CD14-positive monocyte (primary cell): ENCODE results near the gene ANKRD50. TPM values are rescaled to one million over a fixed set of nuclear protein-coding genes. Genes with fewer than 3 reads are reported as not detected.

ENCODE experiments used
- DNase-seq, 3 donors: peaks; one replicate each; pipeline ENCODE4 v3.0.0-alpha.2; 2011 to 2022
- H2AFZ ChIP-seq: 2 replicates; pipeline ENCODE4 v1.6.0; 2012; ENCODE audit warnings: mild to moderate bottlenecking, low read depth, low read length, inconsistent platforms; ENCODE audit not compliant: insufficient read depth, poor library complexity, severe bottlenecking
- H3K27ac ChIP-seq, 2 donors: 1 replicate in 1 of 2; 2 replicates in 1 of 2; pipeline ENCODE4 v1.5.1; 2012 to 2013; ENCODE audit warnings: low read length in 2 of 2, control low read depth in 1 of 2, inconsistent platforms in 1 of 2, low read depth in 1 of 2, mild to moderate bottlenecking in 1 of 2
- H3K27me3 ChIP-seq, 2 donors: one replicate each; pipeline versions ENCODE4 v1.6.0 to v1.6.1; 2011 to 2013; ENCODE audit warnings: low read length in 2 of 2; ENCODE audit not compliant: control insufficient read depth in 2 of 2, insufficient read depth in 2 of 2
- H3K36me3 ChIP-seq, 2 donors: replicated peaks in 1 of 2; 1 replicate in 1 of 2; 2 replicates in 1 of 2; pipeline versions ENCODE4 v1.5.1 to v1.6.1; 2012 to 2013; ENCODE audit warnings: low read length in 2 of 2, control low read depth in 1 of 2, inconsistent platforms in 1 of 2, mild to moderate bottlenecking in 1 of 2; ENCODE audit not compliant: insufficient read depth in 2 of 2, control insufficient read depth in 1 of 2
- H3K4me1 ChIP-seq, 2 donors: 1 replicate in 1 of 2; 2 replicates in 1 of 2; pipeline versions ENCODE4 v1.5.1 to v1.6.1; 2012 to 2013; ENCODE audit warnings: low read length in 2 of 2, control low read depth in 1 of 2, inconsistent platforms in 1 of 2, mild to moderate bottlenecking in 1 of 2, moderate library complexity in 1 of 2; ENCODE audit not compliant: insufficient read depth in 2 of 2, control insufficient read depth in 1 of 2
- H3K4me2 ChIP-seq: replicated peaks from 2 replicates; pipeline ENCODE3; 2012; ENCODE audit warnings: low read length, moderate library complexity, mild to moderate bottlenecking; ENCODE audit not compliant: poor library complexity, severe bottlenecking; ENCODE audit errors: extremely low read depth
- H3K4me3 ChIP-seq, 3 experiments: fragments of 200-600 bp in 1 of 3; sonication (generic) in 1 of 3; replicated peaks in 1 of 3; 1 replicate in 2 of 3; 2 replicates in 1 of 3; pipeline ENCODE4 v1.5.1; 2011 to 2013; ENCODE audit warnings: low read length in 3 of 3, mild to moderate bottlenecking in 3 of 3, control low read depth in 2 of 3, low read depth in 2 of 3, inconsistent platforms in 1 of 3, moderate library complexity in 1 of 3
- H3K79me2 ChIP-seq: 2 replicates; pipeline ENCODE4 v1.6.0; 2012; ENCODE audit warnings: mild to moderate bottlenecking, control low read depth, inconsistent platforms, low read length, moderate library complexity; ENCODE audit not compliant: insufficient read depth
- H3K9ac ChIP-seq: 2 replicates; pipeline ENCODE4 v1.6.0; 2017; ENCODE audit warnings: low read length, mild to moderate bottlenecking; ENCODE audit not compliant: insufficient read depth, poor library complexity, severe bottlenecking
- H3K9me3 ChIP-seq, 2 donors: replicated peaks in 1 of 2; 1 replicate in 1 of 2; 2 replicates in 1 of 2; pipeline versions ENCODE4 v1.5.1 to v1.6.1; 2012 to 2013; ENCODE audit warnings: low read length in 2 of 2, control low read depth in 1 of 2; ENCODE audit not compliant: control insufficient read depth in 1 of 2, insufficient read depth in 1 of 2
- H4K20me1 ChIP-seq: 2 replicates; pipeline ENCODE4 v1.6.0; 2012; ENCODE audit warnings: mild to moderate bottlenecking, low read length, control low read depth, moderate library complexity; ENCODE audit not compliant: insufficient read depth
- H3K27ac Mint-ChIP-seq, 7 donors: one replicate each; pipeline ENCODE4 v1.8.0; 2020; ENCODE audit warnings: mild to moderate bottlenecking in 7 of 7, mixed read lengths in 7 of 7, moderate library complexity in 6 of 7, inconsistent platforms in 2 of 7
- H3K27me3 Mint-ChIP-seq, 3 donors: one replicate each; pipeline ENCODE4 v1.8.0; 2021 to 2022; ENCODE audit warnings: low read depth in 3 of 3, mild to moderate bottlenecking in 3 of 3, mixed read lengths in 3 of 3, moderate library complexity in 3 of 3, inconsistent platforms in 1 of 3
- H3K36me3 Mint-ChIP-seq, 2 donors: one replicate each; pipeline ENCODE4 v1.8.0; 2020; ENCODE audit warnings: mixed read lengths in 2 of 2, inconsistent platforms in 1 of 2, mild to moderate bottlenecking in 1 of 2
- H3K4me1 Mint-ChIP-seq: one replicate; pipeline ENCODE4 v1.8.0; 2020; ENCODE audit warnings: mild to moderate bottlenecking, mixed read lengths
- H3K4me3 Mint-ChIP-seq, 2 donors: one replicate each; pipeline ENCODE4 v1.8.0; 2020; ENCODE audit warnings: mild to moderate bottlenecking in 2 of 2, mixed read lengths in 2 of 2, moderate library complexity in 1 of 2
- H3K9me3 Mint-ChIP-seq, 7 donors: one replicate each; pipeline ENCODE4 v1.8.0; 2020 to 2022; ENCODE audit warnings: mixed read lengths in 7 of 7, mild to moderate bottlenecking in 6 of 7, moderate library complexity in 6 of 7, inconsistent platforms in 2 of 7
- WGBS: methylation state at CpG from one replicate; pipeline ENCODE4 v1.1.5; 2013; ENCODE audit warnings: missing lambda C conversion rate; ENCODE audit not compliant: insufficient coverage; 5-methylcytosine and 5-hydroxymethylcytosine counted together
- intact Hi-C, 2 donors: fragments of 100-400 bp; cut with micrococcal nuclease; formaldehyde crosslinking; loops; one replicate each; pipeline versions ENCODE4 v1.15.0 to v1.15.1; 2023
- polyA plus RNA-seq, 3 donors: library from polyadenylated mRNA; depleted of rRNA in 1 of 3; unstranded in 2 of 3; stranded (reverse) in 1 of 3; fragments of 300-500 nt in 2 of 3; fragments of >200 nt in 1 of 3; fragmentation: Illumina TruSeq in 2 of 3; gene quantifications; 1 replicate in 2 of 3; 2 replicates in 1 of 3; pipeline ENCODE4 v1.2.3, GENCODE V29; 2012 to 2021
- TF ChIP-seq, protein P1 (sequence below): fragments of 200-600 bp; IDR thresholded peaks from one replicate; pipeline ENCODE4 v1.8.0; 2022; ENCODE audit warnings: antibody characterized with exemption, mild to moderate bottlenecking

The ANKRD50 gene
- polyA plus RNA-seq, 3 donors: 2.6 to 6.4 (median 5.0) TPM

DNA sequence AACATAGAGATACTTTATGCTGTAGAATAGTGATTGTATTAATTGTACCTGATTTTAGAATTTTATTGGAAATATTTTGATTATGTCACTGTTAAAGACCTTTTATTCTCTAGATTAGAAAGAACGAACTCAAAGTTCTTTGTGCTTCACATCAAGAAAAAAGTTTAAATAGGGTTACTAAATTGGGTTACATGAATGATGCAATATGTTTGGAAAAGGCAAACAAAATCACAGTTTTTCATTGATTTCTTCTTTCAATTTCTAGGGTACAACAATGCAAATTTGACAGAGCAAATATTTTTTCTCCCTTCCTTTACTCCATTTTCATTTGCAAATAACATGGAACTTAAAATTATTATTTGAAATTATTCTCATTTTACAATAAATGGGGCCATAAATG is 24.0 kb upstream of the ANKRD50 start:
- TF ChIP-seq, protein P1, sequence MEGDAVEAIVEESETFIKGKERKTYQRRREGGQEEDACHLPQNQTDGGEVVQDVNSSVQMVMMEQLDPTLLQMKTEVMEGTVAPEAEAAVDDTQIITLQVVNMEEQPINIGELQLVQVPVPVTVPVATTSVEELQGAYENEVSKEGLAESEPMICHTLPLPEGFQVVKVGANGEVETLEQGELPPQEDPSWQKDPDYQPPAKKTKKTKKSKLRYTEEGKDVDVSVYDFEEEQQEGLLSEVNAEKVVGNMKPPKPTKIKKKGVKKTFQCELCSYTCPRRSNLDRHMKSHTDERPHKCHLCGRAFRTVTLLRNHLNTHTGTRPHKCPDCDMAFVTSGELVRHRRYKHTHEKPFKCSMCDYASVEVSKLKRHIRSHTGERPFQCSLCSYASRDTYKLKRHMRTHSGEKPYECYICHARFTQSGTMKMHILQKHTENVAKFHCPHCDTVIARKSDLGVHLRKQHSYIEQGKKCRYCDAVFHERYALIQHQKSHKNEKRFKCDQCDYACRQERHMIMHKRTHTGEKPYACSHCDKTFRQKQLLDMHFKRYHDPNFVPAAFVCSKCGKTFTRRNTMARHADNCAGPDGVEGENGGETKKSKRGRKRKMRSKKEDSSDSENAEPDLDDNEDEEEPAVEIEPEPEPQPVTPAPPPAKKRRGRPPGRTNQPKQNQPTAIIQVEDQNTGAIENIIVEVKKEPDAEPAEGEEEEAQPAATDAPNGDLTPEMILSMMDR: no peak
- peaks cover 0 to 3% (median 0%) of the 10 kb centered on the region in 3 donors for H3K27me3 Mint-ChIP-seq
- WGBS: no CpG with 5 or more reads among the region's 1 CpG
- H3K9me3 Mint-ChIP-seq: peaks cover 0 to 7% (median 0%) of the 10 kb centered on the region in 7 donors
- no peak overlapping the region for H3K9ac ChIP-seq
- DNase-seq: no peak
- no peaks in the 10 kb centered on the region for H3K36me3 ChIP-seq
- no peaks in the 10 kb centered on the region for H3K36me3 Mint-ChIP-seq
- no peaks in the 10 kb centered on the region for H3K79me2 ChIP-seq
- H3K4me1 Mint-ChIP-seq: no peaks in the 10 kb centered on the region
- no peak overlapping the region for H3K27ac ChIP-seq
- H3K4me2 ChIP-seq: no peak overlapping the region
- H3K4me3 ChIP-seq: no peak overlapping the region
- no peaks in the 10 kb centered on the region for H3K9me3 ChIP-seq
- no peak overlapping the region for H3K27ac Mint-ChIP-seq
- no peak overlapping the region for H3K4me3 Mint-ChIP-seq
- H4K20me1 ChIP-seq: no peaks in the 10 kb centered on the region
- H2AFZ ChIP-seq: no peak overlapping the region
- no peaks in the 10 kb centered on the region for H3K27me3 ChIP-seq
- H3K4me1 ChIP-seq: no peaks in the 10 kb centered on the region
- intact Hi-C loops: no loop called here

DNA sequence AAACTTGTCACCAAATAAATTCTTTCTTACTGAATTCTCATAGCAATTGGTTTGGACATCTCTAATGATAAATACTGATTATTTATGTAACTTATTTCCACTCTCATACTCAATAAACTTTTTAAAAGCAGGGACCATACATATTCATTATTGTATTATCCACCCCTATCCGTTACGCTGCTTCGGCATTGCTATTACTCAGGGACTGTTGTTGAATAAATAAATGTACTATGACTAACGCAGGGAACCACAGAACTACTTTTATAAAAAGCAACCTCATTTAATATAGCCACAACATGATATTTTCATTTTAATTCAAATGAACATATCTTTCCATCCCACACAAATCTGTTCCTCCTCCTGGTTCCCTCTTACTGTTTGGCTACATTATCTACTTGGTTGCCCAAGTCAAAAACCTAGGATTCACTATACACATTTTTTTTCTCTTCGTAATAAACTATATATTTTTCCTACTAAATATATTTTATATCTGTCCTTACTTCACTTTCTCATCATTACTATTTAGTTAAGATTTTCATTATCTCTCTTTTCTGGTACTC is 14.9 kb upstream of the ANKRD50 start:
- Histone ChIP-seq H3K4me1 (no peaks in the 10 kb centered on the region), H3K27ac (no peak overlapping the region), H3K79me2 (no peaks in the 10 kb centered on the region), H4K20me1 (no peaks in the 10 kb centered on the region), H3K9ac (no peak overlapping the region), H3K36me3 (no peaks in the 10 kb centered on the region), H3K27me3 (no peaks in the 10 kb centered on the region), H3K4me3 (no peak overlapping the region), H2AFZ (no peak overlapping the region), H3K9me3 (no peaks in the 10 kb centered on the region), H3K4me2 (no peak overlapping the region)
- no CpG with 5 or more reads among the region's 5 CpGs for WGBS
- Mint-ChIP-seq H3K27ac (no peak overlapping the region), H3K4me1 (no peaks in the 10 kb centered on the region), H3K9me3 (peaks cover 0 to 3% (median 0%) of the 10 kb centered on the region in 7 donors), H3K36me3 (no peaks in the 10 kb centered on the region), H3K4me3 (no peak overlapping the region), H3K27me3 (peaks cover 0 to 3% (median 2%) of the 10 kb centered on the region in 3 donors)
- TF ChIP-seq, protein P1: no peak
- intact Hi-C loops: no loop called here
- DNase-seq: no peak
